GM12878 (cell line): ENCODE results near the gene KIAA1217. TPM values are rescaled to one million over a fixed set of nuclear protein-coding genes. Genes with fewer than 3 reads are reported as not detected.

Source experiments
- ATAC-seq: fragments of 200-7000 bp; cut with Tn5 transposase; 3 replicates; pipeline ENCODE4 v1.9.1; 2020; ENCODE audit warnings: mild to moderate bottlenecking, moderate library complexity
- BruUV-seq: library from RNA; stranded (reverse); fragments of 400-500 nt; replicated peaks from 2 replicates; lab custom pipeline; 2021; lab: Mats Ljungman, UMichigan
- CTCF ChIA-PET: fragments of 300-600 bp; sonication (Branson Sonifier 250); formaldehyde crosslinking; extraction: SDS; loops from one replicate; lab custom pipeline; 2021; ENCODE audit warnings: inconsistent platforms; lab: Yijun Ruan, JAX
- POLR2A ChIA-PET: fragments of 350-600 bp; formaldehyde crosslinking; extraction: SDS; loops from one replicate; lab custom pipeline; 2021; ENCODE audit warnings: inconsistent platforms; lab: Charles Lee
- RAD21 ChIA-PET: fragments of 300-600 bp; sonication (Branson Sonifier 250); formaldehyde crosslinking; loops from one replicate; lab custom pipeline; 2023; ENCODE audit warnings: antibody characterized with exemption; ENCODE audit not compliant: unreplicated experiment; lab: Charles Lee
- SMC1A ChIA-PET: fragments of 300-600 bp; sonication (Branson Sonifier 250); formaldehyde crosslinking; loops from one replicate; lab custom pipeline; 2023; ENCODE audit not compliant: unreplicated experiment, uncharacterized antibody; lab: Charles Lee
- DNase-seq: peaks from one replicate; pipeline ENCODE4 v3.0.0-alpha.2; 2011; ENCODE audit warnings: low read depth, low spot score
- FAIRE-seq: peaks from 3 replicates; lab custom pipeline; 2011; peaks lifted over from hg19 to GRCh38; lab: Jason Lieb, UNC
- H2AFZ ChIP-seq: 2 replicates; pipeline ENCODE4 v1.6.0; 2011; ENCODE audit warnings: low read depth, low read length, control low read depth; ENCODE audit not compliant: control insufficient read depth
- H3K27ac ChIP-seq: 2 replicates; pipeline ENCODE4 v1.5.1; 2011; ENCODE audit warnings: control low read depth; ENCODE audit not compliant: control insufficient read depth, insufficient read depth
- H3K27me3 ChIP-seq, 2 experiments: replicated peaks in 1 of 2; 2 replicates each; pipeline versions ENCODE4 v1.6.0 to v1.6.1; 2011; ENCODE audit warnings: low read length in 1 of 2; ENCODE audit not compliant: control insufficient read depth in 2 of 2, insufficient read depth in 2 of 2
- H3K36me3 ChIP-seq, 2 experiments: 2 replicates each; pipeline ENCODE4 v1.5.1; 2011; ENCODE audit warnings: low read length in 1 of 2; ENCODE audit not compliant: control insufficient read depth in 2 of 2, insufficient read depth in 2 of 2
- H3K4me1 ChIP-seq: 2 replicates; pipeline ENCODE4 v1.6.1; 2011; ENCODE audit warnings: mild to moderate bottlenecking, low read length, moderate library complexity, mixed read lengths; ENCODE audit not compliant: control insufficient read depth, insufficient read depth
- H3K4me2 ChIP-seq: 2 replicates; pipeline ENCODE4 v1.6.0; 2011; ENCODE audit warnings: control low read depth; ENCODE audit not compliant: control insufficient read depth, insufficient read depth
- H3K4me3 ChIP-seq: fragments of 200-600 bp; sonication (generic); 2 replicates; pipeline ENCODE4 v1.5.1; 2016
- H3K79me2 ChIP-seq: 2 replicates; pipeline ENCODE4 v1.6.0; 2011; ENCODE audit warnings: low read length; ENCODE audit not compliant: control insufficient read depth, insufficient read depth
- H3K9ac ChIP-seq: 2 replicates; pipeline ENCODE4 v1.8.0; 2011; ENCODE audit warnings: low read length, control low read depth, mixed read lengths; ENCODE audit not compliant: control insufficient read depth, insufficient read depth
- H3K9me3 ChIP-seq: replicated peaks from 3 replicates; pipeline ENCODE4 v1.5.1; 2011; ENCODE audit warnings: mild to moderate bottlenecking, low read length; ENCODE audit not compliant: control insufficient read depth, insufficient read depth
- H4K20me1 ChIP-seq: 2 replicates; pipeline ENCODE4 v1.6.0; 2011; ENCODE audit not compliant: control insufficient read depth, insufficient read depth
- BCLAF1 ChIP-seq: fragments of 450-650 bp; IDR thresholded peaks from 2 replicates; pipeline ENCODE4 v1.6.1; 2017; ENCODE audit warnings: antibody characterized with exemption, mild to moderate bottlenecking, moderate library complexity
- CBFB ChIP-seq: IDR thresholded peaks from 2 replicates; pipeline ENCODE4 v1.6.1; 2016; ENCODE audit warnings: antibody characterized with exemption, low read depth
- E2F4 ChIP-seq: IDR thresholded peaks from 2 replicates; pipeline ENCODE4 v1.6.1; 2012; ENCODE audit warnings: low read depth, low read length, improper control_type of control experiment
- E2F8 ChIP-seq: fragments of 450-650 bp; IDR thresholded peaks from 2 replicates; pipeline ENCODE4 v1.6.1; 2018; ENCODE audit warnings: mild to moderate bottlenecking, low read depth, moderate library complexity; ENCODE audit not compliant: partially characterized antibody
- HDAC6 ChIP-seq: fragments of 200-600 bp; sonication (generic); IDR thresholded peaks from one replicate; pipeline ENCODE4 v1.8.0; 2017; ENCODE audit warnings: antibody characterized with exemption; ENCODE audit not compliant: unreplicated experiment
- IKZF1 ChIP-seq: fragments of 450-650 bp; conservative IDR thresholded peaks from 2 replicates; pipeline ENCODE4 v1.6.1; 2017; ENCODE audit warnings: antibody characterized with exemption, mild to moderate bottlenecking
- IRF4 ChIP-seq: IDR thresholded peaks from 2 replicates; pipeline ENCODE4 v1.6.1; 2011; ENCODE audit warnings: low read depth, low read length
- JUNB ChIP-seq: IDR thresholded peaks from 2 replicates; pipeline ENCODE4 v1.6.1; 2016; ENCODE audit warnings: antibody characterized with exemption, mild to moderate bottlenecking
- MEF2A ChIP-seq: IDR thresholded peaks from 2 replicates; pipeline ENCODE4 v1.6.1; 2011; ENCODE audit warnings: low read depth, mild to moderate bottlenecking, low read length, moderate library complexity; ENCODE audit not compliant: insufficient read depth
- PML ChIP-seq: IDR thresholded peaks from 2 replicates; pipeline ENCODE4 v1.6.1; 2012; ENCODE audit warnings: low read length, inconsistent platforms
- POU2F2 ChIP-seq: IDR thresholded peaks from 3 replicates; pipeline ENCODE4 v1.6.1; 2011; ENCODE audit warnings: low read depth, mild to moderate bottlenecking, low read length, borderline replicate concordance
- SMAD1 ChIP-seq: fragments of 450-650 bp; IDR thresholded peaks from 2 replicates; pipeline ENCODE4 v1.6.1; 2018; ENCODE audit warnings: mild to moderate bottlenecking, low read depth; ENCODE audit not compliant: partially characterized antibody
- SP1 ChIP-seq: IDR thresholded peaks from one replicate; pipeline ENCODE4 v1.6.1; 2011; ENCODE audit warnings: low read depth, low read length
- TCF12 ChIP-seq: IDR thresholded peaks from 2 replicates; pipeline ENCODE4 v1.6.1; 2011; ENCODE audit warnings: low read depth, mild to moderate bottlenecking, low read length
- ZNF207 ChIP-seq: fragments of 450-650 bp; IDR thresholded peaks from 2 replicates; pipeline ENCODE4 v1.6.1; 2014; ENCODE audit warnings: antibody characterized with exemption, mild to moderate bottlenecking, borderline replicate concordance
- ZNF217 ChIP-seq: fragments of 450-650 bp; IDR thresholded peaks from 2 replicates; pipeline ENCODE4 v1.6.1; 2017; ENCODE audit warnings: antibody characterized with exemption, mild to moderate bottlenecking
- WGBS: methylation state at CpG from one replicate; pipeline ENCODE4 v1.1.6; 2016; ENCODE audit warnings: low lambda C conversion rate; ENCODE audit not compliant: insufficient replicate concordance, insufficient coverage; ENCODE audit errors: missing lambda C conversion rate; 5-methylcytosine and 5-hydroxymethylcytosine counted together
- in situ Hi-C: fragments of 300-500 bp; cut with MboI; formaldehyde crosslinking; loops from 9 replicates; pipeline ENCODE4 v1.14.3; 2018; ENCODE audit warnings: mixed read lengths
- intact Hi-C: fragments of 100-400 bp; cut with micrococcal nuclease; formaldehyde crosslinking; loops from one replicate; pipeline ENCODE4 v1.14.2; 2022; ENCODE audit not compliant: unreplicated experiment
- polyA plus RNA-seq, 11 experiments: library from polyadenylated mRNA; depleted of rRNA in 4 of 11; unstranded in 6 of 11; stranded (reverse) in 5 of 11; fragments of >200 nt; fragmentation: Nextera tagmentation in 4 of 11; fragmentation: Illumina TruSeq in 1 of 11; extraction: Ambion mirVana in 4 of 11; extraction: Trizol in 1 of 11; gene quantifications; 1 replicate in 1 of 11; 2 replicates in 10 of 11; pipeline versions ENCODE4 v1.2.1 to v1.2.3, GENCODE V29; 2011 to 2016; ENCODE audit warnings: inconsistent platforms in 2 of 11, missing spikeins in 2 of 11, low read depth in 1 of 11
- total RNA-seq, 4 experiments: library from RNA; depleted of rRNA in 3 of 4; stranded (reverse); fragments of >200 nt in 3 of 4; fragmentation: Illumina TruSeq in 1 of 4; extraction: Trizol in 1 of 4; gene quantifications; 2 replicates each; pipeline versions ENCODE4 v1.2.1 to v1.2.3, GENCODE V29; 2013 to 2021

The KIAA1217 gene
- total and polyA plus RNA-seq, 10 of the 15 experiments (the other 5 are each of a cell fraction or from before 2014, with no cell fraction given), result 0.57 to 3.8 (median 2.1) TPM

DNA sequence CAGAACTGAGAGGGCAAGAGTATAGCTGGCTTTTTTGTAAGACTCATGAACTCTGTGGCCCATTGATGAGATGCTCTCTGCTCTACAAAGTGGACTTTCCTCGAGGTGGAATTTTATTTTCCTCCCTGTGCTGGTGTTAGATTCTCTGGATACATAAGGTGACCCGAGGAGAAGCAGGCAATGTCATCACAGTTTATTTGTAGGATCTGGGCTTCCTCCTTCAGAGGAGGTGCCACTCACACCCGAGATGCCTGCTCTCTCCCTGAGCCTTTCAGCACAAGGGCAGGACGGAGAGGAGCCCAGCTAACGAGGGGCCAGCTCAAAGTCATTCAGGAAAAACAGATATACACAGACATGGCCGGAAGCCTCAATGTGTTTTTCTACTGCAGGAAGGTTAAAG, 103.0 kb downstream of the KIAA1217 start:
- intact Hi-C loops, result no loop called here
- Histone ChIP-seq H3K27me3 (no peaks in the 10 kb centered on the region), H3K9ac (no peak overlapping the region), H3K4me1 (no peaks in the 10 kb centered on the region), H3K36me3 (no peaks in the 10 kb centered on the region), H4K20me1 (no peaks in the 10 kb centered on the region), H3K4me3 (no peak overlapping the region), H3K9me3 (no peaks in the 10 kb centered on the region), H2AFZ (no peak overlapping the region), H3K4me2 (no peak overlapping the region), H3K79me2 (no peaks in the 10 kb centered on the region), H3K27ac (no peak overlapping the region)
- ChIA-PET CTCF (interaction anchor here (0.9 to 1.1 kb wide), 2 partner anchors 7 to 208 kb away, joined by 3 to 4 read pairs; no protein-coding TSS in a partner anchor), SMC1A (interaction anchor here (0.8 to 1.0 kb wide), 2 partner anchors 31 to 42 kb away, joined by 3 to 4 read pairs; no protein-coding TSS in a partner anchor), POLR2A (interaction anchor here (0.9 to 1.5 kb wide), 2 partner anchors 13 to 63 kb away, joined by 4 to 5 read pairs; no protein-coding TSS in a partner anchor), RAD21 (no interaction called here)
- DNase-seq (no peak), FAIRE-seq (no peak), ATAC-seq (no peak)
- BruUV-seq, result no TSS peak
- in situ Hi-C loops, result no loop called here
- no peak for TF ChIP-seq SMAD1
- TF ChIP-seq IKZF1, result no peak
- no peak for TF ChIP-seq PML
- TF ChIP-seq BCLAF1, result no peak
- no peak for TF ChIP-seq TCF12
- TF ChIP-seq POU2F2, result no peak
- TF ChIP-seq MEF2A, result no peak
- no peak for TF ChIP-seq SP1
- no peak for TF ChIP-seq ZNF207
- no peak for TF ChIP-seq E2F8
- TF ChIP-seq JUNB, result no peak
- no peak for TF ChIP-seq HDAC6
- TF ChIP-seq IRF4, result no peak
- no peak for TF ChIP-seq CBFB
- TF ChIP-seq ZNF217, result no peak
- TF ChIP-seq E2F4, result no peak
- WGBS, result 13% methylated on average over 6 of the region's 6 CpGs
